HG03108 (cell line): ENCODE measurements around the gene WNK2.

Source experiments
- ATAC-seq: cut with Tn5 transposase; IDR thresholded peaks from one replicate; pipeline ENCODE4 v1.9.1; 2021; ENCODE audit warnings: moderate library complexity; ENCODE audit not compliant: unreplicated experiment

The WNK2 gene

GRCh38 chr9:93290495-93291434 lies 106.8 kb downstream of the WNK2 start:
- ATAC-seq, result no peak

- ATAC-seq, result no peak
These were observed 107.8 kb downstream of the WNK2 start for GRCh38 chr9:93291536-93292287.

- no peak for ATAC-seq
These were observed 108.3 kb downstream of the WNK2 start for GRCh38 chr9:93292288-93292615.

- no peak for ATAC-seq
These were observed 108.9 kb downstream of the WNK2 start for GRCh38 chr9:93292664-93293328.

GRCh38 chr9:93294011-93294410 lies 110.1 kb downstream of the WNK2 start:
- ATAC-seq, result no peak

GRCh38 chr9:93295031-93295430 lies 111.1 kb downstream of the WNK2 start:
- no peak for ATAC-seq

- ATAC-seq, result no peak
These were observed 111.6 kb downstream of the WNK2 start for GRCh38 chr9:93295456-93296076.

GRCh38 chr9:93296889-93297480 lies 113.0 kb downstream of the WNK2 start:
- no peak for ATAC-seq

GRCh38 chr9:93297659-93298497 lies 113.9 kb downstream of the WNK2 start:
- ATAC-seq, result no peak

- ATAC-seq, result no peak
These were observed 114.8 kb downstream of the WNK2 start for GRCh38 chr9:93298498-93299417.

GRCh38 chr9:93299418-93300174 lies 115.7 kb downstream of the WNK2 start:
- no peak for ATAC-seq

GRCh38 chr9:93300175-93300572 lies 116.2 kb downstream of the WNK2 start:
- ATAC-seq, result no peak

GRCh38 chr9:93300585-93301081 lies 116.7 kb downstream of the WNK2 start:
- ATAC-seq, result no peak

GRCh38 chr9:93301291-93301811 lies 117.4 kb downstream of the WNK2 start:
- ATAC-seq, result no peak

GRCh38 chr9:93301911-93302541 lies 118.1 kb downstream of the WNK2 start:
- no peak for ATAC-seq

- no peak for ATAC-seq
These were observed 118.8 kb downstream of the WNK2 start for GRCh38 chr9:93302586-93303257.
